CMK (cell line): ENCODE data around the gene ASB11.
A peak's percentile ranks its signal among the peaks of the same experiment; 100 is the strongest.

ENCODE experiments used
- DNase-seq: peaks from one replicate; pipeline ENCODE4 v3.0.0-alpha.2; 2010; ENCODE audit warnings: low read depth

Gene ASB11

GRCh38 chrX:15315509-15315908 is at the start of gene ASB11:
Gene ASB11, minus strand, starts transcription at chrX:15315640. Its CDS starts 35 bp downstream, at chrX:15315605.
- no peak for DNase-seq

GRCh38 chrX:15359701-15360100 is 44.3 kb upstream of the ASB11 start:
- no peak for DNase-seq

- no peak for DNase-seq
Observed at GRCh38 chrX:15358533-15358932, 43.1 kb upstream of the ASB11 start.

- DNase-seq: no peak
Observed at GRCh38 chrX:15356444-15356843, 41.0 kb upstream of the ASB11 start.

- no peak for DNase-seq
Observed at GRCh38 chrX:15350329-15350996, 35.0 kb upstream of the ASB11 start.

- DNase-seq: no peak
Observed at GRCh38 chrX:15349046-15349445, 33.6 kb upstream of the ASB11 start.

- DNase-seq: no peak
Observed at GRCh38 chrX:15345976-15346375, 30.5 kb upstream of the ASB11 start.

GRCh38 chrX:15344106-15344505 is 28.7 kb upstream of the ASB11 start:
- DNase-seq: no peak

GRCh38 chrX:15343075-15343476 is 27.6 kb upstream of the ASB11 start:
- no peak for DNase-seq

GRCh38 chrX:15340867-15341266 is 25.4 kb upstream of the ASB11 start:
- no peak for DNase-seq

- no peak for DNase-seq
Observed at GRCh38 chrX:15336023-15336413, 20.6 kb upstream of the ASB11 start.

GRCh38 chrX:15335135-15336022 is 19.9 kb upstream of the ASB11 start, which contains the start of gene PIGA:
Gene PIGA, minus strand, starts transcription at chrX:15335523. Its CDS starts 3,593 bp downstream, at chrX:15331930.
- DNase-seq: peak; percentile 45

- DNase-seq: no peak
Observed at GRCh38 chrX:15334561-15334960, 19.1 kb upstream of the ASB11 start.

GRCh38 chrX:15328821-15329220 is 13.4 kb upstream of the ASB11 start:
- DNase-seq: no peak

- no peak for DNase-seq
Observed at GRCh38 chrX:15328131-15328530, 12.7 kb upstream of the ASB11 start.

- no peak for DNase-seq
Observed at GRCh38 chrX:15322472-15322871, 7.0 kb upstream of the ASB11 start.

- DNase-seq: no peak
Observed at GRCh38 chrX:15322072-15322471, 6.6 kb upstream of the ASB11 start.

GRCh38 chrX:15321447-15321846 is 6.0 kb upstream of the ASB11 start:
- DNase-seq: no peak

GRCh38 chrX:15320297-15320696 is 4.9 kb upstream of the ASB11 start:
- DNase-seq: no peak

GRCh38 chrX:15319075-15319474 is 3.6 kb upstream of the ASB11 start:
- no peak for DNase-seq

GRCh38 chrX:15314472-15314871 is 968 bp downstream of the ASB11 start:
- no peak for DNase-seq

GRCh38 chrX:15311119-15311518 is 4.3 kb downstream of the ASB11 start:
- no peak for DNase-seq

- DNase-seq: no peak
Observed at GRCh38 chrX:15310117-15310516, 5.3 kb downstream of the ASB11 start.
